Peyer's patch (tissue), 4 donors: ENCODE results near the gene A2M.

Source experiments
- POLR2A ChIP-seq, 2 donors: fragments of 450-650 bp; IDR thresholded peaks; one replicate each; pipeline ENCODE4 v1.5.1; 2017; ENCODE audit warnings: antibody characterized with exemption in 2 of 2, mild to moderate bottlenecking in 2 of 2, moderate library complexity in 2 of 2
- TF ChIP-seq, protein P1 (sequence below), 6 experiments: fragments of 450-650 bp in 4 of 6; fragments of 200-600 bp in 2 of 6; sonication (generic) in 1 of 6; IDR thresholded peaks; one replicate each; pipeline ENCODE4 v1.5.1; 2017 to 2019; ENCODE audit warnings: antibody characterized with exemption in 6 of 6, mild to moderate bottlenecking in 3 of 6, moderate library complexity in 1 of 6

DNA sequence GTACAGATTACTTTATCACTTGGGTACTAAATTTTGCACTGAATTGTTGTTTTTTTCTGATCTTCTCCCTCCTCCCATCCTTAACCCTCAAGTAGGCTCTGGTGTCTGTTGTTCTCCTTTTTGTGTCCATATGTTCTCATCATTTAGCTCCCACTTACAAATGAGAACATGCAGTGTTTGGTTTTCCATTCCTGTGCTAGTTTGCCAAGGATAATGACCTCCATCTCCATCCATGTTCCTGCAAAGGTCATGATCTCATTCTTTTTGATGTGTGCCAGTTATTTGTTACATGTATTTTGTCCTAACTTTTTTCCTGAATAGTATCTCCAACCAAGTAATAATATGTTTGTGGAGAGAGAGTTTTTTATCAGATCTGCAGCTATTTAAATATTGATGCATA is 44.2 kb downstream of the A2M start:
- TF ChIP-seq, protein P1, sequence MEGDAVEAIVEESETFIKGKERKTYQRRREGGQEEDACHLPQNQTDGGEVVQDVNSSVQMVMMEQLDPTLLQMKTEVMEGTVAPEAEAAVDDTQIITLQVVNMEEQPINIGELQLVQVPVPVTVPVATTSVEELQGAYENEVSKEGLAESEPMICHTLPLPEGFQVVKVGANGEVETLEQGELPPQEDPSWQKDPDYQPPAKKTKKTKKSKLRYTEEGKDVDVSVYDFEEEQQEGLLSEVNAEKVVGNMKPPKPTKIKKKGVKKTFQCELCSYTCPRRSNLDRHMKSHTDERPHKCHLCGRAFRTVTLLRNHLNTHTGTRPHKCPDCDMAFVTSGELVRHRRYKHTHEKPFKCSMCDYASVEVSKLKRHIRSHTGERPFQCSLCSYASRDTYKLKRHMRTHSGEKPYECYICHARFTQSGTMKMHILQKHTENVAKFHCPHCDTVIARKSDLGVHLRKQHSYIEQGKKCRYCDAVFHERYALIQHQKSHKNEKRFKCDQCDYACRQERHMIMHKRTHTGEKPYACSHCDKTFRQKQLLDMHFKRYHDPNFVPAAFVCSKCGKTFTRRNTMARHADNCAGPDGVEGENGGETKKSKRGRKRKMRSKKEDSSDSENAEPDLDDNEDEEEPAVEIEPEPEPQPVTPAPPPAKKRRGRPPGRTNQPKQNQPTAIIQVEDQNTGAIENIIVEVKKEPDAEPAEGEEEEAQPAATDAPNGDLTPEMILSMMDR (IDR thresholded peaks at IDR 0.05) = no peak
- TF ChIP-seq POLR2A (IDR thresholded peaks at IDR 0.05) = no peak
